K562 (cell line): ENCODE data around the gene MDFIC.

ENCODE experiments used
- EGR1 ChIP-seq: fragments of 450-650 bp; conservative IDR thresholded peaks from 2 replicates; pipeline ENCODE4 v1.6.1; 2017; ENCODE audit warnings: mild to moderate bottlenecking
- FOSL1 ChIP-seq: fragments of 200-800 bp; sonication (Bioruptor generic); conservative IDR thresholded peaks from 2 replicates; pipeline ENCODE4 v1.6.1; 2016; ENCODE audit warnings: missing genetic modification characterization, missing compliant biosample characterization
- FOXP1 ChIP-seq: sonication (generic); formaldehyde crosslinking; IDR thresholded peaks from 2 replicates; pipeline ENCODE4 v1.8.0; 2022; ENCODE audit warnings: mild to moderate bottlenecking, missing genetic modification reagents
- NR2C2 ChIP-seq, 2 experiments: fragments of 200-800 bp in 1 of 2; sonication (Bioruptor generic) in 1 of 2; sonication (generic) in 1 of 2; formaldehyde crosslinking in 1 of 2; IDR thresholded peaks; 2 replicates each; pipeline versions ENCODE4 v1.6.1 to v1.8.0; 2016 to 2022; ENCODE audit warnings: mild to moderate bottlenecking in 1 of 2, missing compliant biosample characterization in 1 of 2, missing genetic modification characterization in 1 of 2, missing genetic modification reagents in 1 of 2
- SP1 ChIP-seq: sonication (generic); formaldehyde crosslinking; IDR thresholded peaks from 2 replicates; pipeline ENCODE4 v1.8.1; 2022; ENCODE audit warnings: mild to moderate bottlenecking, missing genetic modification reagents
- WHSC1 ChIP-seq: IDR thresholded peaks from one replicate; pipeline ENCODE4 v1.6.1; 2012; ENCODE audit warnings: low read length, control low read depth, inconsistent platforms
- ZBTB1 ChIP-seq: sonication (generic); formaldehyde crosslinking; IDR thresholded peaks from 2 replicates; pipeline ENCODE4 v1.8.1; 2023; ENCODE audit warnings: missing genetic modification reagents, low read depth, mild to moderate bottlenecking, borderline replicate concordance
- TF ChIP-seq, protein P1 (sequence below): sonication (generic); formaldehyde crosslinking; IDR thresholded peaks from 2 replicates; pipeline ENCODE4 v1.8.0; 2022; ENCODE audit warnings: mild to moderate bottlenecking, low read depth, missing genetic modification reagents
- TF ChIP-seq, protein P2 (sequence below), 2 experiments: fragments of 450-650 bp; conservative IDR thresholded peaks; 2 replicates each; pipeline ENCODE4 v1.6.1; 2017; ENCODE audit warnings: mild to moderate bottlenecking in 2 of 2, moderate library complexity in 2 of 2

DNA sequence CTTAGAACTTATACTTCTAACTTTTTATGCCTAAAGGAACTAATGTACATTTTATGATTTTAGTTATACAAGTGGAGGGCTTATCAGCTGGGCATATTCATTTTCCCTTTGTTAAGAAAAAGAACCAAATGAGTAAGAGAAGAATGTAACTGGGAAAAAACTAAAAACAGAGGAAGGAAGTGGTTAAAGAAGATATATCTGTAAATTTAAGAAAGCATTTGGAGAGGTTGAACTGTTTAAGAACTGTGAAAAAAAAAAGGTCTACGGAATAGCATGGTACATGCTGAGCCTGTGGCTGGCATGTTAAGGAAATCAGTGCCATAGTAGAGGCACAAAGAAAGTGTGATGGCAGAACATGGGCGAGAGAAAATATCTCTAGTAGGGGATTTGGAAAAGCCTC lies 6.2 kb downstream of the MDFIC start:
- TF ChIP-seq EGR1 (no peak), FOXP1 (CRISPR knock-in tag) (no peak), FOSL1 (no peak), SP1 (CRISPR knock-in tag) (no peak), WHSC1 (no peak), NR2C2 (CRISPR knock-in tag; IDR thresholded peaks at IDR 0.05) (no peak), NR2C2 (tag; IDR thresholded peaks at IDR 0.05) (no peak), ZBTB1 (CRISPR knock-in tag) (no peak)
- TF ChIP-seq, protein P1, sequence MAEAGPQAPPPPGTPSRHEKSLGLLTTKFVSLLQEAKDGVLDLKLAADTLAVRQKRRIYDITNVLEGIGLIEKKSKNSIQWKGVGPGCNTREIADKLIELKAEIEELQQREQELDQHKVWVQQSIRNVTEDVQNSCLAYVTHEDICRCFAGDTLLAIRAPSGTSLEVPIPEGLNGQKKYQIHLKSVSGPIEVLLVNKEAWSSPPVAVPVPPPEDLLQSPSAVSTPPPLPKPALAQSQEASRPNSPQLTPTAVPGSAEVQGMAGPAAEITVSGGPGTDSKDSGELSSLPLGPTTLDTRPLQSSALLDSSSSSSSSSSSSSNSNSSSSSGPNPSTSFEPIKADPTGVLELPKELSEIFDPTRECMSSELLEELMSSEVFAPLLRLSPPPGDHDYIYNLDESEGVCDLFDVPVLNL (CRISPR knock-in tag) = no peak
- TF ChIP-seq, protein P2, sequence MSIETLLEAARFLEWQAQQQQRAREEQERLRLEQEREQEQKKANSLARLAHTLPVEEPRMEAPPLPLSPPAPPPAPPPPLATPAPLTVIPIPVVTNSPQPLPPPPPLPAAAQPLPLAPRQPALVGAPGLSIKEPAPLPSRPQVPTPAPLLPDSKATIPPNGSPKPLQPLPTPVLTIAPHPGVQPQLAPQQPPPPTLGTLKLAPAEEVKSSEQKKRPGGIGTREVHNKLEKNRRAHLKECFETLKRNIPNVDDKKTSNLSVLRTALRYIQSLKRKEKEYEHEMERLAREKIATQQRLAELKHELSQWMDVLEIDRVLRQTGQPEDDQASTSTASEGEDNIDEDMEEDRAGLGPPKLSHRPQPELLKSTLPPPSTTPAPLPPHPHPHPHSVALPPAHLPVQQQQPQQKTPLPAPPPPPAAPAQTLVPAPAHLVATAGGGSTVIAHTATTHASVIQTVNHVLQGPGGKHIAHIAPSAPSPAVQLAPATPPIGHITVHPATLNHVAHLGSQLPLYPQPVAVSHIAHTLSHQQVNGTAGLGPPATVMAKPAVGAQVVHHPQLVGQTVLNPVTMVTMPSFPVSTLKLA (conservative IDR thresholded peaks at IDR 0.05) = no peak
